HL-60 (cell line): ENCODE data around the gene CPVL.

Experiments
- DNase-seq, 2 experiments: peaks; one replicate each; pipeline ENCODE4 v3.0.0-alpha.2; 2010 to 2020; ENCODE audit warnings: low read depth in 1 of 2, low spot score in 1 of 2
- H3K27ac ChIP-seq: fragments of 250-450 bp; sonication (Bioruptor Pico); replicated peaks from 2 replicates; pipeline ENCODE4 v1.5.1; 2020; ENCODE audit warnings: mild to moderate bottlenecking, moderate library complexity
- H3K27me3 ChIP-seq: fragments of 250-450 bp; sonication (Bioruptor Pico); 2 replicates; pipeline ENCODE4 v1.5.1; 2021; ENCODE audit warnings: mild to moderate bottlenecking, moderate library complexity; ENCODE audit not compliant: insufficient read depth, poor library complexity, severe bottlenecking
- H3K4me3 ChIP-seq: replicated peaks from 2 replicates; pipeline ENCODE4 v1.5.1; 2011; ENCODE audit warnings: mild to moderate bottlenecking, control low read depth, low read length; ENCODE audit not compliant: insufficient read depth
- GABPA ChIP-seq: IDR thresholded peaks from 2 replicates; pipeline ENCODE4 v1.6.1; 2012; ENCODE audit warnings: low read depth
- POLR2AphosphoS5 ChIP-seq: IDR thresholded peaks from 2 replicates; pipeline ENCODE4 v1.6.1; 2012; ENCODE audit warnings: low read depth
- SPI1 ChIP-seq: IDR thresholded peaks from 2 replicates; pipeline ENCODE4 v1.6.1; 2012; ENCODE audit warnings: low read depth, mild to moderate bottlenecking, borderline replicate concordance
- TF ChIP-seq, protein P1 (sequence below): IDR thresholded peaks from one replicate; pipeline ENCODE4 v1.5.1; 2011; ENCODE audit warnings: low read length, control low read depth, inconsistent platforms; ENCODE audit not compliant: insufficient read depth
- TF ChIP-seq, protein P2 (sequence below): IDR thresholded peaks from 2 replicates; pipeline ENCODE4 v1.6.1; 2012; ENCODE audit warnings: low read depth; ENCODE audit not compliant: insufficient replicate concordance

The CPVL gene

GRCh38 chr7:29160080-29160479 lies 13.7 kb upstream of the CPVL start:
- no peak overlapping the region for H3K27ac ChIP-seq
- TF ChIP-seq, protein P1, sequence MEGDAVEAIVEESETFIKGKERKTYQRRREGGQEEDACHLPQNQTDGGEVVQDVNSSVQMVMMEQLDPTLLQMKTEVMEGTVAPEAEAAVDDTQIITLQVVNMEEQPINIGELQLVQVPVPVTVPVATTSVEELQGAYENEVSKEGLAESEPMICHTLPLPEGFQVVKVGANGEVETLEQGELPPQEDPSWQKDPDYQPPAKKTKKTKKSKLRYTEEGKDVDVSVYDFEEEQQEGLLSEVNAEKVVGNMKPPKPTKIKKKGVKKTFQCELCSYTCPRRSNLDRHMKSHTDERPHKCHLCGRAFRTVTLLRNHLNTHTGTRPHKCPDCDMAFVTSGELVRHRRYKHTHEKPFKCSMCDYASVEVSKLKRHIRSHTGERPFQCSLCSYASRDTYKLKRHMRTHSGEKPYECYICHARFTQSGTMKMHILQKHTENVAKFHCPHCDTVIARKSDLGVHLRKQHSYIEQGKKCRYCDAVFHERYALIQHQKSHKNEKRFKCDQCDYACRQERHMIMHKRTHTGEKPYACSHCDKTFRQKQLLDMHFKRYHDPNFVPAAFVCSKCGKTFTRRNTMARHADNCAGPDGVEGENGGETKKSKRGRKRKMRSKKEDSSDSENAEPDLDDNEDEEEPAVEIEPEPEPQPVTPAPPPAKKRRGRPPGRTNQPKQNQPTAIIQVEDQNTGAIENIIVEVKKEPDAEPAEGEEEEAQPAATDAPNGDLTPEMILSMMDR, result no peak
- TF ChIP-seq SPI1 (no peak), GABPA (no peak), POLR2AphosphoS5 (no peak)
- TF ChIP-seq, protein P2, sequence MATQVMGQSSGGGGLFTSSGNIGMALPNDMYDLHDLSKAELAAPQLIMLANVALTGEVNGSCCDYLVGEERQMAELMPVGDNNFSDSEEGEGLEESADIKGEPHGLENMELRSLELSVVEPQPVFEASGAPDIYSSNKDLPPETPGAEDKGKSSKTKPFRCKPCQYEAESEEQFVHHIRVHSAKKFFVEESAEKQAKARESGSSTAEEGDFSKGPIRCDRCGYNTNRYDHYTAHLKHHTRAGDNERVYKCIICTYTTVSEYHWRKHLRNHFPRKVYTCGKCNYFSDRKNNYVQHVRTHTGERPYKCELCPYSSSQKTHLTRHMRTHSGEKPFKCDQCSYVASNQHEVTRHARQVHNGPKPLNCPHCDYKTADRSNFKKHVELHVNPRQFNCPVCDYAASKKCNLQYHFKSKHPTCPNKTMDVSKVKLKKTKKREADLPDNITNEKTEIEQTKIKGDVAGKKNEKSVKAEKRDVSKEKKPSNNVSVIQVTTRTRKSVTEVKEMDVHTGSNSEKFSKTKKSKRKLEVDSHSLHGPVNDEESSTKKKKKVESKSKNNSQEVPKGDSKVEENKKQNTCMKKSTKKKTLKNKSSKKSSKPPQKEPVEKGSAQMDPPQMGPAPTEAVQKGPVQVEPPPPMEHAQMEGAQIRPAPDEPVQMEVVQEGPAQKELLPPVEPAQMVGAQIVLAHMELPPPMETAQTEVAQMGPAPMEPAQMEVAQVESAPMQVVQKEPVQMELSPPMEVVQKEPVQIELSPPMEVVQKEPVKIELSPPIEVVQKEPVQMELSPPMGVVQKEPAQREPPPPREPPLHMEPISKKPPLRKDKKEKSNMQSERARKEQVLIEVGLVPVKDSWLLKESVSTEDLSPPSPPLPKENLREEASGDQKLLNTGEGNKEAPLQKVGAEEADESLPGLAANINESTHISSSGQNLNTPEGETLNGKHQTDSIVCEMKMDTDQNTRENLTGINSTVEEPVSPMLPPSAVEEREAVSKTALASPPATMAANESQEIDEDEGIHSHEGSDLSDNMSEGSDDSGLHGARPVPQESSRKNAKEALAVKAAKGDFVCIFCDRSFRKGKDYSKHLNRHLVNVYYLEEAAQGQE, result no peak
- no peak for DNase-seq

GRCh38 chr7:29158795-29159423 lies 12.6 kb upstream of the CPVL start:
- Histone ChIP-seq H3K27me3 (peaks cover 7% of the 10 kb centered on the region), H3K4me3 (no peak overlapping the region), H3K27ac (no peak overlapping the region)
- DNase-seq, result no peak
- TF ChIP-seq, protein P2, result no peak
- TF ChIP-seq, protein P1, result no peak
- TF ChIP-seq GABPA, result no peak

More at GRCh38 chr7:29160080-29160479, 13.7 kb upstream of the CPVL start:
- Histone ChIP-seq H3K27me3 (peaks cover 7% of the 10 kb centered on the region), H3K4me3 (no peak overlapping the region)

- peaks cover 7% of the 10 kb centered on the region for H3K27me3 ChIP-seq
- H3K27ac ChIP-seq, result no peak overlapping the region
- H3K4me3 ChIP-seq, result no peak overlapping the region
- TF ChIP-seq GABPA, result no peak
- no peak for TF ChIP-seq SPI1
- TF ChIP-seq POLR2AphosphoS5, result no peak
- TF ChIP-seq, protein P1, result no peak
- TF ChIP-seq, protein P2, result no peak
- DNase-seq, result no peak
Measured at GRCh38 chr7:29156907-29157452, 10.6 kb upstream of the CPVL start.
